Stimulated activated CD8-positive, alpha-beta memory T cell treated with anti-CD3 and anti-CD28 coated beads, Interleukin-4, amount 100 ng/mL, for 48 hours (primary cell): ENCODE results near the gene TMEM131.

ENCODE experiments used
- DNase-seq: peaks from one replicate; pipeline ENCODE4 v3.0.0-alpha.2; 2020

Gene TMEM131

DNA sequence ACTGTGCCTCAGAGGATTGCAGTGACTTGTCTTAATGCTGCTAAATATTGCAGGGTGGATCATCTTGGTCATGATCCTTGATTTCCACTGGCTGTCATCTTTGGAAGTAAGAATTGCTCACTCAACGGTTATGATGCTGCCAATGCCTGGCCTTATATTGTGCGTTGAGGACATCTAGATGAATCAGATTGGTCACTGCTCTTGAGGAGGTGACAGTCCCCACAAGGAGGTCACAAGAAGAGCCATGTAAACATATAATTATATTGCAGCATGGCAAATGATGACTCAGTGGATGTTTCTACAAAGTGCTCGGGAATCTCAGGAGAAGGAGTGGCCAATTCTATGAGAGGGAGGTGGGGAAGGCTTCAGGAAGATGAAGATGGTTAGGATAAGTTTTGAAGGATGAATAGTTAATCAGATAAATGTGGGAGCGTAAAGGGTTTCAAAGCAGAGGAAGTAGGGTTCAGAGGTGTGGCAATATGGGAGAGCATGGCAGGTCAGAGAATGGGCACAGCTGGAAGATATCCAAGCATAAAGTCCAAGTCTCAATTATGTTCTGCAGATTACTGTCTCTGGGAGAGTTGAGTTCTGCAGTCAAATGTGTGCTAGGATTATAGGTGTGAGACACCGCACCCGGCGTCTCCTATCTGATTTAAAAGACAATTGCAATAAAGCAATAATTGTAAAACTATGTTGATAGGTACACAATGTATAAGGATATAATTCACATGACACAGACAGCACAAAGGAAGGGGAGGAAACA is 21.3 kb upstream of the TMEM131 start:
- no peak for DNase-seq

DNA sequence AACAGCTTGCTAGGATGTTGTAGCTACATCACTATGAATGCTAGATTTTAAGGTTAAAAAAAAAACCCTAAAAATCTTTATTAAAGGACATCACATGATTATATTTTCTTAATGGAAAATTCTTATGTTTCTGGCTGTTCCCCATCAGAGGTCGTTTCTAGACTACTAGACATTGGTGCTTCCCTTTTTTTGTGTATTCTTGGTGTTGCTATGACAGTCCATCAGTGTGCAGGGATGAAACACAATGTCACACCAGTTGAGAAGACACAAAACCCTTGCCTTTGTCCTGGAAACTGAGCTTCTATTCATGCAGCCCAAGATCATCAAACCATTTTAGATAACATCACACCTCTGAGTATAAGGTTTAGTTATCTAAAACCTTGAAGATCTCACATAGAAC is 19.9 kb upstream of the TMEM131 start:
- DNase-seq: no peak

DNA sequence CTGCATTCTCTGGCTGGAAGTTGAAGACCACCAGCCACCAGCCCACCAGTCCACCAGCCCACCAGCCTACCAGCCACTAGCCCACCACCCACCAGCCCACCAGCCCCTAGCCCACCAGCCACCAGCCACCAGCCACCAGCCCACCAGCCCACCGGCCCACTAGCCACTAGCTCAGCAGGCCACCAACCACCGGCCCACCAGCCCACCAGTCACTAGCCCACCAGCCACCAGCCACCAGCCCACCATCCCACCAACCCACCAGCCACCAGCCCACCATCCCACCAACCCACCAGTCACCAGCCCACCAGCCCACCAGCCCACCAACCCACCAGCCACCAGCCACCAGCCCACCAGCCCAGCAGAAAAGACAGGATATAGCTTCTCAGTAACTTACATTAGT is 18.6 kb upstream of the TMEM131 start:
- DNase-seq: no peak

DNA sequence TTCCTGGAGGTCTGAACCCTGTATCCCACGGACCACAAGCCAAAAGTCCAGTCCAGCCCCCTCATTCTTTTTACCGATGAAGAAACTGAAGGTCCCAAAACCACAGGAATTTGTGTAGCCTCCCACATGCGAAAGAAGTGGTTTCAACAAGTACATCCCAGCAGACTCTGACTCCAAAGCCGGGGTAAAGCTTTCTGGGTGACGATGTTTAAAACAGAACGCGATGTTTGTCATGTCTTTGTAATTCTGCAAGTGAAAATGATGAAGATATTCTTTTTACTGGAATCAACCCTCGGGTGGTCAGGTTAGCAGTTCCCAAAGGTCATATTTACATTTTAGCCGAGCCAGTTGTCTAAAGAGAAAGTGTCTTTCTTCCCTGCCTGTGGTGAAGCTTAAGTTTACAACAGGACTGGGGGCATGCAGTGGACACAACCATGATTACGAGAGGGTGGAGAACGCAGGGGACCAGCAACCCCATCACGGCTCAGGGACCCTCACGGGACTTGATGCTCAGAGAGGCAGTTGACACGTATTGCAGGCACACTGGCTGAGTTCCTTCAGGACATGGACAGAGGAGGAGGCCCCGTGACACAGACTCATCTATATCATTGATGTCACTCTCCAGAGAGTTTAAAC is 17.8 kb upstream of the TMEM131 start:
- DNase-seq: peak; percentile 57

DNA sequence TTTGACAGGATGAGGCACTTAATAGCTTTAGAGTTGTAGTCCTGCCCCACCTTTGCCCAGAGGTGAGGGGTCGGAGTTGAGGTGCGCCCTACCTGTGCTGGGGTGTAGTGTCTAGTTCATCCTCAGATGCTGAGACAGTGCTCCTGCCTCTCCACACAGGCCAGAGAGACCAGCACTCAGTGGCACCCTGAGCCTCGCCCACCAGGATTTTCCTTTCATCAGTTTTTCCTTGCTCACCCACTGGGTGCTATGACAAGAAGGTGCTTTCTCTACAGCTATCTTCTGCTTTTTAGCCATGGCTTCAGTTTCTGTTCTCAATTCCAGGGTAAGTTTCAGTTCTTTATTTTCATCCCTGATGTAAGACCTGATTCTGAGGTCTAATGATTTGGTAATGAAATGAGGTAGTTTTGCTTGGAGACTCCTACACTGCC is 16.8 kb upstream of the TMEM131 start:
- DNase-seq: peak; percentile 72

DNA sequence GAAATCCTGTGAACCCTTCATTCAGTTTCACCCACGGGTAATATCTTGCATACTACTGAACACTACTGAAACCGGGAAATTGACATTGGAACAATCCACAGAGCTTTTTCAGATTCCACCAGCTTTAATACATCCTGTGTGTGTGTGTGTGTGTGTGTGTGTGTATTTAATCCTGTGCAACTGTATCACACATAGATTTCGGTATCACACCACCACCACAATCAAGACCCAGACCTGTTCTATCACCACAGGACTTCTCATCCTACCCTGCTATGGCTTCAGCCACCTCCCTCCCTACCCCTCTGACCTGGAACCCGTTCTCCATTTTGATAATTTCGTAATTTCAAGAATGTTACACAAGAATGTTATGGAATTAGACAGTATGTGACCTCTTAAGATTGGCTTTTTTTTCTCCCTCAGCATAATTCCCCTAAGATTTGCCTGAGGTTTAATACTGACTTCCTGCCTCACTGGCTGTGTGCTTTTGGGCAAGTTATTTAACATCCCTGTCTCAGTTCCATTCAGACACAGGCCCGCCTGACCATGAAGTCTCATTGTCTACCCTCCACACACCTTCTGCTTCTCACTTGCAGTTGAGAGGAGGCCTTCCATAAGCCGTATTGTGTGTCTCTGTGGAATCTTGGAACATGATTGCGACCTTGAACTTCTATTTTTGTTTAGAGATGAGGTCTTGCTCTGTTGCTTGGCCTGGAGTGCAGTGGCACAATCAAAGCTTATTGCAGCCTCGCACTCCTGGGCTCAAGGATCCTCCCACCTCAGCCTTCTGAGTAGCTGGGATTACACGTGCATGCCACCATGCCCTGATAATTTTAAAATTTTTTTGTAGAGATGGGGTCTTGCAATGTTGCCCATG is 14.4 kb upstream of the TMEM131 start:
- no peak for DNase-seq

DNA sequence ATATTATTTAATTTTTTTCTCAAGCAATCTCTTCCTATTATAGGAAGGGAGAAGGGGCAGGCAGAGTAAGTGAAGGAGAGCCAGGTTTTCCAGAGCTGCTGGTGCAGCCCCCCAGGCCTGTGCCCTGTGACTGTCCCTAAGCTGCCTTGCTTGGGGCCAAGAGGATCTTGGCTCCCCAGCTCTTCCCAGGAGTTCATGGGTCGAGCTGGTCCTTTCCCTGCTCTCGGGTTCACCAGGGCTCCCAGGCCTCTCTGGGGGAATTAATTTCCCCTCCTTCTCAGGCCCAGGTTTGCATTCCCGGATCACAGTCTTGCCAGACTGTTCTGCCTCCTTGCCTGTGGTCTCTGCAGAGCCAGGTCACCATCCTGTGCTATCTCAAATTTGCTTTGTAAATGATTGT is 12.7 kb upstream of the TMEM131 start:
- no peak for DNase-seq

DNA sequence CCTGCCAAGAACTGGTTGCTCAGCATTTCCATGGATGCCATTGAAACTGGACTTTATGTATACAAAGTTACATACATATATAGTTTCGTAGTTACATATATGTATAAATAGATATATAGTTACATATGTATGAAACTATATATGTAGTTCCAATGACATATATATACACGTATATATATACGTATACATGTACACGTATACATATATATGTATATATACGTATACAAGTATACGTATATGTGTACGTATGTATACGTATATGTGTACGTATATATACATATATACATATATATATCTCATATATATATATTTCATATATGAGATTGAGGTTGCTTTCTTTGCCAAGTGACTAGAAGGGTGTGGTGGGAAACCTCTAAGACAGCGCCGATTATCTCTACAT is 10.6 kb upstream of the TMEM131 start:
- no peak for DNase-seq

DNA sequence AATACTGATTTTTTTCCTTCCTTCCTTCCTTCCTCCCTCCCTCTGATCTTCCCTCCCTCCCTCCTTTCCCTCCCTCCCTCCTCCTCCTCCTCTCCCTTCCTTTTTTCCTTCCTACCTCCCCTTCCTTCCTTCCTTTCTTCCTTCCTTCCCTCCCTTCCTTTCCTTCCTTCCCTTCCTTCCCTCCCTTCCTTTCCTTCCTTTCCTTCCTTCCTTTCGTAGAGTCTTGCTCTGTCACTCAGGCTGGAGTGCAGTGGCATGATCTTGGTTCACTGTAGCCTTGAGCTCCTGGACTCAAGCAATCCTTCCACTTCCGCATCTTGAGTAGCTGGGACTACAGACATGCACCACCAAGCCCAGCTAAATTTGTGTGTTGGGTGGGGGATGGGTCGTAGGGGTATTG is 8.9 kb upstream of the TMEM131 start:
- no peak for DNase-seq

DNA sequence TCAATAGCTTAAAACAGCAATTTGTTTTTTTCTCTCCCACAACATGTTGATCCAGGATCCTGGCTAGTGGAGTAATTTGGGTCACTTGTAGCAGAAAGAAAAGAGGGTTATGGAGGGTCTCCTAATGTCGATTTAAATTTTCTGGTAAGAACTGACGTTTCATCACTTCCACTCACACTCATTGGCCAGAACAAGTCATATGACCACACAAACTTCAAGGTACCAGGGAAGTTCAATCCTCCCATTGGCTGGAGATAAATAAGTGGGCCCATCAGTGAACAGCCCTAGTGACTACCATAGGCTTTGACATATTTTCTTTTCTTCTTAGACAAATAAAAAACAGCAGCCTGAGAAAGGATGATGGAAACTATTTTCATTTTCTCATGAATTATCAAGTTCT is 8.3 kb upstream of the TMEM131 start:
- no peak for DNase-seq

DNA sequence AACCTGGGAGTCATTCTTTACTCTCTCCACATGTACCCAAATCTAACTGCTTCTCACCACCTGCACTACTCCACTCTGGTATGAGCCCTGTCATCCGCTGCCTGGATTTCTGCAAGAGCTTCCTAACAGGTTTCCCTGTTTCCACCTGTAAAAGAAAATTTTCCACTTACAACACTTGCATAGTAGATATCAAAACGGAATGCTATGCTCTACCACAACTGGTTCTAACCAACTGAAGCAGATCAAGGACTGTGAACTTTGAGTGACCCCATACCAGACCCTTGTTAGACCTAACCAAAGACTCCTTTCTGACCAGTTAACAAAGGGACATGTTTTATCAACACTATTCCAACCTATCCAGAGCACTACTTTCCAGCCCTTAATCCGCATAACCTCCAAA is 3.8 kb upstream of the TMEM131 start:
- no peak for DNase-seq

DNA sequence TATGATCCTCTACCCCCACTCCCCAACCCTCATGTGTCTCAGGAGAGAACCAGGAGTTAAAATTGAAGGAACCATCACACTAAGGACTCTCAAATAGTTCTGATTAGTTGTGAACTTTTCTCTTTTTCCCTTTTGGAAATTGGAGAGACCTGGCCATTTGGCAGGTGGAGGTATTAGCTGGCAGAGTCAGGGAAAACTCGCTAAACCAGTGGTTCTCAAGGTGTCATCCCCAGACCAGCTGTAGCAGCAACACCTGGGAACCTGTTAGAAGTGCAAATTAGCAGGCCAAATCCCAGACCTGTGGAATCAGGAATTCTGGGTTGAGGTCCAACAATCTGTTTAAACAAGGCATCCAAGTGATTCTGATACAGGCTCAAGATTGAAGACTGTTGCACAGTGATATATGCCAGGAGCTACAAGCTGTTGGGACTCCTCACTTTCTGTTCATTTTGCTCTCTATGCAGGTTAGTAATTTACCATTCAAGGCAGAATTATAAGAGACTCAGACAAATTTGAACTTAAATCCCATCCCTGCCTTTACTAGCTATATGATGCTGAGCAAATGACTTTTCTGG is 2.8 kb upstream of the TMEM131 start:
- DNase-seq: no peak

DNA sequence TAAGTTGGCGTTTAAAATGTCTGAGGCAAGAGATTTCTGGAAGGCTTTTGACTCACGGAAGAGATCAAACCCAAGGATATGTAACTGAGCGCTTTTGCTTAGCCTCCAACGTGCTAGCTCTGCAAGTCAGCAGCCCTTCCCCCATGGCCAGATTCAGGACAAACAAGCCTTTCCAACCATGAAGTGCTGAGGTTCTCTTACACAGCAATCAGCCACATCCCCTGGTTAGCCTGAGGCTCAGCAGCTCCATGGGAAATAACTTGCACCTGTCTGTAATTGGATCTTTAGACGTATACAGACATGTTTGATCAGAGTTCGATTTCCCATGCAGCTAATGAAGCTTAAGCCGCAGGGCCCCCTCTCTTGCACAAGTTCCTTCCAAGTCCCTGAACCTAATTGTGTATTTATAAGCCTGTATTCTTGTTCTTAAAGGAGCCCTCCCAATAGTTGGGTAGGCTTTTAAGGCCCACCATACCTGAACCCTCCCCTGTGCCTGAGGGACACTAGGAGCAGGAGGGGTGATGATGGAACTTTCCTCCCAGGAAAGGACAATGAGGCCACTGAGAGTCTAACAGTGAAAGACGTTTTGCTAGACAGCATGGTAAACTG is 2.1 kb upstream of the TMEM131 start:
- DNase-seq: no peak

DNA sequence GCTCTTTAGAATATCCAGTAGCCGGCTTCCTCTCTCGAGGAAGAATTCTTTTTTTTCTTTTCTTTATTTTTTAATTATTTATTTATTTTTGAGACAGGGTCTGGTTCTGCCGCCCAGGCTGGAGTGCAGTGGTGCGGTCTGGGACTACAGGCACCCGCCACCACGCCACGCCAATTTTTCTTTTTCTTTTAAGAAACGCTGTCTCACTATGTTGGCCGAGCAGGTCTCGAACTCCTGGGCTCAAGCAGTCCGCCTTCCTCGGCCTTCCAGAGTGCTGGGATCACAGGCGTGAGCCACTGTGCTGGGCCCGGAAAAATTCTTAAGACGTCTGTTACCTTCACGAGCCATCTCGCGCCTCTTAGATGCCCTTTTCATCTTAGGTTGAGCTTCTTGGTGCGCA is 931 bp upstream of the TMEM131 start:
- DNase-seq: no peak

DNA sequence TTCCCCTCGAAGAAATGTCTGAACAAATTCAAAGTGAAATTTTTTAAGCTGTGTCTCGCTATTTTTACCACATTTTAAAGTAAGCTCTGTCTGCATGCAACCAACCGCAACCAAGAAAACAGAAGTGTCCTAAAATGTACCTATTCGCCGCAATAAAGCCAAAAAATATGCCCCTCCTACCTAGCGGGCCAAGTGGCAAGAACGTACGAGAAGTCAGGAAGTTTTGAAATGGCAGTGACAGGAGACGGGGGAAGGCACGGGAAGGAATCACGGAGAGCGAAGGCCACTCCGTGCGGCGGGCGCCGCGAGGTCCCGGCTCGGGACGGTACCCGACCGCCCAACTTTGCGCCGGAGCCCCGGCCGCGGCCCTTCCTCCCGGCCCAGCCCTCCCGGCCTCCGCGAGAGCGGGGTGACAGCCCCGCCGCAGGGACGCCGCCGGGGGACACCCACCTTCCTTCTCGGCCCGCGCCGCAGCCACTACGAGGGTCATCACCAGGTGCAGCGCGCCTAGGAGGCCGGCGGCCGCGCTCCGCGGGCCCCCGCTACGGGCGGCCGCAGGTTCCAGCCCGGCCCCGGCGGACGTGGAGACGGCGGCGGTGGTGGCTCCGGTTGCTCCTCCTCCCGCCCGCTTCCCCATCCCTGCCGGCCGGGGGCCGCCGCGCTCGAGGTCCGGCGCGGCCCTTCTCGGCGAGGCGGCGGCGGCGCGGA is 568 bp downstream of the TMEM131 start:
- DNase-seq: peak; percentile 66

DNA sequence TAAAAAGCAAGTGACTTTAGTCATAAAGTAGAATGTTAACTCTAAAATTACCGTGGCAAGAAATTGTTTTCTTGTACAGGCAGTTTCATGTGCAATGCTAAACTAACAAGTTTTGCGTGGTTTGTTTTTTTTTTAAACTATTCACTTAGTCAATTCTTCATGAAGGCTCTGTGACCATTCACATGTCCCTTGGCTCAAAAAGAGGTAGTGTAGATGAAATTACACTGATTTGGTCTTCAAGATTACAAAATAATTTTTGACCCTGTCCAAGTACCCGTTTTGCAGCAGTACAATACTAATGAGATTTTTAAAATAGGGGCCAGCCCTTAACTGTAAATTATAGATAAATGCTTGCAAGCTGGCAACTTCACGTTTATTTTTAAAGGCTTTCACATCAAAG is 1.3 kb downstream of the TMEM131 start:
- DNase-seq: no peak

DNA sequence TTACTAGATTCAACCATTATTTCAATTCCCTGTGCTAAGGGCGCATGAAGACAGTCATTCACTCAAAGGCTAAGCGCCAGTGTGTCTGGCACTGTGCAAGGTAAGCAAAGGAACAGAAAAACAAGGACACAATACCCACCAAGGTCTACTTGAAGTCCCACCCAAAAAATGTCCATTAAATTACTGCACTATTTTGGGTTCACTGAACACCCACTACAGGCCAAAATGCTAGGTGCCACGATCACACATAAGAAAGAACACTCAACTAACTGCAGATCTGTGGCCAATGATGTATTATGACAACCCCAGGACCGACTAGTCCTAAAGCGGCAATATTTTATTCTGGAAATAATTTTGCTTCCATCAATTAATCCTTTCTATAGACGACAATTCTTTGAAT is 1.8 kb downstream of the TMEM131 start:
- DNase-seq: no peak

DNA sequence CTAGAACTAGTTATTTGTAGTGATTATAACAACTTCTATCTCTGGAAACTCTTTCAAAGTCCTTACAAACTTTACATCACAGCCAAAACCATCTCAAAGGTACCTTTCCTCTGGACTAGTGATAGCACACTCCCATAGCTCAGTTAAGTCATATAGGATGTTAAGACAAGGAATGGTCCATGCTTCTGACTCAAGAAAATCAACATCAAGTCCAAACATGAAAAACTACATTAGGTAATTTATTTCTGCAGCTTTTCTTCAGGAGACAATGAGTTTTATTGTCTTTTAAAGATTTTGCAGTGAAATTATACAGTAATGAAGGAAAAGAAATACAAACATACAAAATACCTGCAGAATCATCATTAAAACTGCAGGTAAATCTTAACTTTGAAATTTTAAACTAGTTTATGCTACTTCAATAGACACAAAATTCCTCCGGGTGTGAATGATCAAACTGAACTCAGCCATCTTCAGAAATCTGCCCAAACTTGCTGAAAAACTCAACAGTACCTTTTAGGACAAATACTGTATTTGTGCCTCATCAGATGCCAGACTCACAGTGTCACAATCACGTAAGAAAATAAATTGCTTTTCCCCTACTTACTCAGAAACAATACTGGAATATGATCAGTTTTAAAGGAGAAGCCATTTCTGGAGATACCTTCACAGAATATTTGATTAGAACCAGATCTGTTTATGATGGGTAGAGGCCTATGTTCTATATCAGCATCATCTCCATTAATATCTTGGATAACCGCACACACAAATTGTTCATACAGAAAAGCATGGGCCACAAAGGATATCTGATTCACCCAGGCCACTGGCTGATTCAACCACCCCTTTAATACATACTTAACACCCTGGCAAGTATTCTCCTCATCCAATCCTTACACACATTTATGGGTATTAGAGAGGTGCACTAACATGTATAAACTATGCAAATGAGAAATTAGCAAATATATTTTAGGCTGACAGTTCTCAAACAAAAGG is 2.6 kb downstream of the TMEM131 start:
- no peak for DNase-seq

DNA sequence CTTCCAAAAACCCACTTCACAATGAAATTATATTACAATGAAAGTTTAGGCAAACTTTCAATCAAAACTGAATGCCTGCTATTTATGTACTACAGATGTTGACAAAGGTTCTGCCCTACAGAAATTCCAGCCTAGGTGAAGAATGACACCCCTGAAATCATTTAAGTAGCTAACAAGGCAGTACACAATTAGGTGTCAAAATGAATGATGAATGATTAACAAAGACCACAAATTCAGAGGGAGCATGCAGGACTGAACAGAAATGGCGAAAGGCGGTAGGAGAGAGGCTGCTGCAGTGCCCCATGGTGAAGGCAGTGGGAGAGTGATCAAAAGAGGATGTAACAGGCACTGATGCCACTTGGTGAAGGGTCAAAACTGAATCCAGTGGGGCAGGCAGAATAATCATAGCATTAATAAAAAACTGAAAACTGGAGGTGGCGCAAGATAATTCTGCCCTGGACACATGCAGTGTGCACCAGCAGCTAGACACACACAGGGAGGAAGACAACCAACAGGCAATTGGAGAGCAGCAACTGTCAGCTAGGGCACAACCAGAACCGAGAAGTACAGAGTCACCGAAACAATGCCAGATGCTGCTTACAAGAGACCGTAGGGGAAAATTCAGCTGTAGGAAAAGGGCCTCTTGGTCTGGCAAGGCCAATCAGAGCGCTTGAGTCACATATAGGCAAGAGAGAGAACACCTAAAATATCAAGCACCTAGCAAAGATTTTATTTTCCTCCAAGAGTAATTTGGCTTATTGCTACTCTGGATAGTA is 4.5 kb downstream of the TMEM131 start:
- no peak for DNase-seq

DNA sequence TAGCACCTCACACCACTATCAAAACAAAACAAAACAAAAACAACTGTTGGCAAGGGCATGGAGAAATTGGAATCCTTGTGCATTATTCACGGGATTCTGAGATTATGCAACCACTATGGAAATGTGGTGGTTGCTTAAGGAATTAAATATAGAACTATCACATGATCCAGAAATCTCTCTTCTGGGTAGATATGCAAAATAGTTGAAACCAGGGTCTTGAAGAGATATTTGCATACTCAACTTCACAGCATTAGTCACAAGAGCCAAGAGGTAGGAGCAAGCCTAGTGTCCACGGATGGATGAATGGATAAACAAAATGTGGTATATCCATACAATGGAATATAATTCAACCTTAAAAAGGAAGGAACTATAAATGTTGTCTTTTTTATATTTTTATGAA is 7.0 kb downstream of the TMEM131 start:
- no peak for DNase-seq
